ENCODE measurements around the gene NFASC. TPM values are rescaled to one million over a fixed set of nuclear protein-coding genes. Genes with fewer than 3 reads are reported as not detected.

Gene NFASC
- total RNA-seq, 5 donors from 2014 or later (not counting 1 experiment from before 2014, with no cell fraction given) = 0.13 to 0.35 (median 0.19) TPM; not detected in 2

DNA sequence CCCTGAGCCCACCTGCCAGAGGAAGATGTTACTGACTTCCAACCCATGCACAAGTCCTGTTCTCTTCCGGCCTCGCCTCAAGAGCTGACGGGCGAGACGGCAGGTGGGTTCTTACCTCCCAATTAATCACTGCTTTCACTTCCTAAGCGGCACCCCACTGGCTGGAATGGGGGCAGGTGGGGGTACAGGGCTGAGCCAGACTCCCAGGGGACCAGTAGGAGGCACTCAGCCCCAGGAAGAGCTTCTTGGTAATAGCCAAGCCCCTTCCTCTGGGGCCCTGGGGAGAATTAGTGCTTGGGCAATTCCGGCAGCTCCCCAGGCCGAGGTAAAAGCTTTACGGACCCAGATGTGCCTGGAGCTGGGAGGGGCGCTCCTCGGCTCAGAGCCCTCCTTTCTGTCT is 182.0 kb downstream of the NFASC start:
- H3K36me3 Mint-ChIP-seq = no peaks in the 10 kb centered on the region
- H3K4me3 Mint-ChIP-seq = no peak overlapping the region
- Histone ChIP-seq H3K9me3 (no peaks in the 10 kb centered on the region), H3K4me1 (ENCODE audit: control insufficient read depth in 1 of 2, extremely low read depth in 1 of 2, insufficient read depth in 2 of 2, low read length in 2 of 2) (no peaks in the 10 kb centered on the region), H3K27ac (ENCODE audit: low read length) (no peak overlapping the region), H3K4me3 (ENCODE audit: control insufficient read depth in 1 of 2, extremely low read depth in 1 of 2, low read length in 1 of 2) (no peak overlapping the region), H3K36me3 (ENCODE audit: control insufficient read depth in 2 of 2, extremely low read depth in 1 of 2, insufficient read depth in 1 of 2, low read length in 1 of 2) (no peaks in the 10 kb centered on the region), H3K27me3 (replicated peaks in 1 of 2; ENCODE audit: control insufficient read depth in 2 of 2, extremely low read depth in 1 of 2, insufficient read depth in 2 of 2, low read length in 1 of 2) (peaks cover 0 to 34% of the 10 kb centered on the region in 2 experiments)
- 91% methylated on average over 5 of the region's 11 CpGs for WGBS (ENCODE audit: insufficient coverage)
- no peak overlapping the region for H3K27ac Mint-ChIP-seq
- ChIA-PET POLR2A (no interaction called here), CTCF (no interaction called here)
- no peaks in the 10 kb centered on the region for H3K9me3 Mint-ChIP-seq
- no peaks in the 10 kb centered on the region for H3K4me1 Mint-ChIP-seq
- ATAC-seq (replicated peaks in 1 of 4) (no peak), DNase-seq (no peak)
- H3K27me3 Mint-ChIP-seq = peaks cover 8 to 14% of the 10 kb centered on the region in 2 donors

DNA sequence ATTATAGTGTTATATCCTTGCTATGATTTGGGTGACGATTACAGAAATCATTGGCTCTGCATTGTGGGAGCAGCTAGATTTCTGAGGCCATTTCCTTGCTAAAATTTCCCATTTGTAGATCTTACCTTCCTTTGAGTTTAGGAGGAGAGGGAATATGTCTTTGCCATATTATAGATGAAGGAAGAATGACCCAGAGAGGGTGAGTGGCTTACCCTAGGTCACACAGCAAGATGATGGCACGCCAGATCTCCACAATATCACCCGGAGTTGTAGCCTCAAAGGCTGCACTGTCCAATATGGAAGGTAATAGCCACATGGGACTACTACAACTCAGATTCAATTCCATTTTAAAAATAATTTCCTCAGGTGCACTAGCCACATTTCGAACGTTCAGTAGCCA is 182.6 kb downstream of the NFASC start:
- H3K4me1 ChIP-seq (ENCODE audit: control insufficient read depth in 1 of 2, extremely low read depth in 1 of 2, insufficient read depth in 2 of 2, low read length in 2 of 2) = no peaks in the 10 kb centered on the region
- H3K36me3 ChIP-seq (ENCODE audit: control insufficient read depth in 2 of 2, extremely low read depth in 1 of 2, insufficient read depth in 1 of 2, low read length in 1 of 2) = no peaks in the 10 kb centered on the region
- peaks cover 0 to 29% of the 10 kb centered on the region in 2 experiments for H3K27me3 ChIP-seq (replicated peaks in 1 of 2; ENCODE audit: control insufficient read depth in 2 of 2, extremely low read depth in 1 of 2, insufficient read depth in 2 of 2, low read length in 1 of 2)
- POLR2A ChIA-PET = no interaction called here
- CTCF ChIA-PET = no interaction called here
- H3K4me3 Mint-ChIP-seq = no peak overlapping the region
- H3K4me1 Mint-ChIP-seq = no peaks in the 10 kb centered on the region
- no peaks in the 10 kb centered on the region for H3K9me3 Mint-ChIP-seq
- no peaks in the 10 kb centered on the region for H3K36me3 Mint-ChIP-seq
- no peak overlapping the region for H3K27ac Mint-ChIP-seq
- H3K4me3 ChIP-seq (ENCODE audit: control insufficient read depth in 1 of 2, extremely low read depth in 1 of 2, low read length in 1 of 2) = no peak overlapping the region
- WGBS (ENCODE audit: insufficient coverage) = 77% methylated on average over 4 of the region's 5 CpGs
- DNase-seq (no peak), ATAC-seq (replicated peaks in 1 of 4) (no peak)
- no peak overlapping the region for H3K27ac ChIP-seq (ENCODE audit: low read length)
- H3K27me3 Mint-ChIP-seq = peaks cover 8 to 13% of the 10 kb centered on the region in 2 donors
- H3K9me3 ChIP-seq = no peaks in the 10 kb centered on the region

DNA sequence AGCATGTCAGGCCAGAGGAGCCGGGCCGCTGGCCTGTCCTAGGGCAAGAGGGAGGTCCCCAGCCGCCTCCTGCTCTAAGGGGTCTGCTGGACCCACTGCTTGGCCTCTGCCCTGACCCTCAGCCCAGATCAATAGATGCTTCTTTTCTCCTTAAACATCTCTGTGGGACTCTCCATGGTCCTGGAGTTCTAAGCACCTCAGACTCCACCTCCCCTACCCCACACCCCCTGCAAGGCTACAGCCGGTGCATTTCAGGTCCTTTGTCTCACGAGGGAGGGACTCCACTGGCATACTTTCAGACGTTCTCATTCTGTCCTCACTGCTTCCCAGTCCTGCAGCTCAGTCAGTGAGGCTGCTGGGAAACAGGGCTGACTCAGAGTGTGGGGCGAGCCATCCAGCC is 183.4 kb downstream of the NFASC start:
- H3K4me1 ChIP-seq (ENCODE audit: control insufficient read depth in 1 of 2, extremely low read depth in 1 of 2, insufficient read depth in 2 of 2, low read length in 2 of 2) = no peaks in the 10 kb centered on the region
- no peaks in the 10 kb centered on the region for H3K9me3 Mint-ChIP-seq
- H3K4me3 Mint-ChIP-seq = no peak overlapping the region
- H3K27me3 Mint-ChIP-seq = peaks cover 8 to 10% of the 10 kb centered on the region in 2 donors
- DNase-seq = no peak
- H3K27ac ChIP-seq (ENCODE audit: low read length) = no peak overlapping the region
- H3K36me3 Mint-ChIP-seq = no peaks in the 10 kb centered on the region
- no peak overlapping the region for H3K4me3 ChIP-seq (ENCODE audit: control insufficient read depth in 1 of 2, extremely low read depth in 1 of 2, low read length in 1 of 2)
- no peaks in the 10 kb centered on the region for H3K4me1 Mint-ChIP-seq
- WGBS (ENCODE audit: insufficient coverage) = 80% methylated on average over 6 of the region's 7 CpGs
- no peaks in the 10 kb centered on the region for H3K36me3 ChIP-seq (ENCODE audit: control insufficient read depth in 2 of 2, extremely low read depth in 1 of 2, insufficient read depth in 1 of 2, low read length in 1 of 2)
- H3K27ac Mint-ChIP-seq = no peak overlapping the region
- ChIA-PET CTCF (no interaction called here), POLR2A (no interaction called here)
- no peak for ATAC-seq (replicated peaks in 1 of 4)
- H3K27me3 ChIP-seq (replicated peaks in 1 of 2; ENCODE audit: control insufficient read depth in 2 of 2, extremely low read depth in 1 of 2, insufficient read depth in 2 of 2, low read length in 1 of 2) = peaks cover 0 to 23% of the 10 kb centered on the region in 2 experiments
- no peaks in the 10 kb centered on the region for H3K9me3 ChIP-seq

DNA sequence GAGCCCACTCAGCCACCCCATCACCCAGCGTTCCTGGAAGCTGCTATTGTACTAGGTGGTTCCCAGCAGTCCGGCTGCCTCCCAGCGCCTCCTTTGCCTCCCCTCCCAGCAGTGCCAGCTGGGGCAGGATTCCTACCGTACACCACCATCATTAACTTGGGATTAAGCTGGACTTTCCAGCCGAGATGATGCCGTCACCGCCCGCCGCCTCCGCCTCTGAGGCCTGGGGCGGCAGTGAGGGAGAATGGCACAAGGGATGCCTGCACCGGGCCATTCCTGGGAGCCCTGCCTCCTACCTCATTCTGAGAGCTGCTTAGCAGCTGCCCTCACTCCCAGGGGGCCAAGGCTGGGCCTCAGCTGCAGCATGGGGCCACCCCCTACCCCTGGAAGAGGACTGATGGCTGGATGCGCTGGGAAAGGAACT is 185.5 kb downstream of the NFASC start:
- ChIA-PET CTCF (interaction anchor here in 1 of 2 donors (0.5 kb wide), 1 partner anchor 845 kb away, joined by 3 read pairs; no protein-coding TSS in a partner anchor), POLR2A (no interaction called here)
- WGBS (ENCODE audit: insufficient coverage) = 92% methylated on average over 6 of the region's 13 CpGs
- Mint-ChIP-seq H3K36me3 (no peaks in the 10 kb centered on the region), H3K4me3 (no peak overlapping the region), H3K27ac (no peak overlapping the region), H3K27me3 (peaks cover 8% of the 10 kb centered on the region in 2 donors), H3K4me1 (no peaks in the 10 kb centered on the region), H3K9me3 (no peaks in the 10 kb centered on the region)
- Histone ChIP-seq H3K27ac (ENCODE audit: low read length) (no peak overlapping the region), H3K4me1 (ENCODE audit: control insufficient read depth in 1 of 2, extremely low read depth in 1 of 2, insufficient read depth in 2 of 2, low read length in 2 of 2) (peaks cover 0 to under 1% of the 10 kb centered on the region in 2 experiments), H3K36me3 (ENCODE audit: control insufficient read depth in 2 of 2, extremely low read depth in 1 of 2, insufficient read depth in 1 of 2, low read length in 1 of 2) (no peaks in the 10 kb centered on the region), H3K4me3 (ENCODE audit: control insufficient read depth in 1 of 2, extremely low read depth in 1 of 2, low read length in 1 of 2) (no peak overlapping the region), H3K9me3 (no peaks in the 10 kb centered on the region), H3K27me3 (replicated peaks in 1 of 2; ENCODE audit: control insufficient read depth in 2 of 2, extremely low read depth in 1 of 2, insufficient read depth in 2 of 2, low read length in 1 of 2) (peaks cover 0 to 18% of the 10 kb centered on the region in 2 experiments)
- no peak for ATAC-seq (replicated peaks in 1 of 4)
- no peak for DNase-seq

DNA sequence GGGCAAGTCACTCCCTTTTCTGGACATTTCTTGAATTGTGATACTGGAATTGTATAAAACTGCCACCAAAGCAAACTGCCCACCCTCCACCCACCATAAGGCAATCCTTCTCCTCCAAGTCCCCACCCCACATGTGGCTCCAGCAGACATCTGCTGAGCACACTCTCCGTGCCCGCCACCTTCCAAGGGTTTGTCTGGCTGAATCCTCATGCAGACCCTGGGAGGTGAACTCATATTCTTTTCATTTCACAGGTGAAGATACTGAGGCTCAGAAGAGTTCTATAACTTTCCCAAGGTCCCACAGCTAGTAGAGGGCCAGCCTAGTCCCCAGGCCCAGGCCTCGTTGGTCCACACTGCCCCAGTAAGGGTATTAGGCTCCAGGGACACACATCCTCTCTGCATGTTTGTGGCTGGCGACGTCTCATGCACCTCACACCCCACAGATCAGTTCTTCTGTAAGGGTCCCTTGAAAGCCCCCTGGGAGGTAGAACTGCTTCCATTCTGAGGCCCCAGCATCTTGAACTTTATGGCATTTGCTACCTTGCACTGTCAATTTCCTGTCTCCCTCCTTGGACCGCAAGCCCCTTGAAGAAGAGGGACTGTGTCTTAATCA is 186.4 kb downstream of the NFASC start:
- Histone ChIP-seq H3K4me1 (ENCODE audit: control insufficient read depth in 1 of 2, extremely low read depth in 1 of 2, insufficient read depth in 2 of 2, low read length in 2 of 2) (peaks cover 0 to 7% of the 10 kb centered on the region in 2 experiments), H3K9me3 (no peaks in the 10 kb centered on the region), H3K27me3 (replicated peaks in 1 of 2; ENCODE audit: control insufficient read depth in 2 of 2, extremely low read depth in 1 of 2, insufficient read depth in 2 of 2, low read length in 1 of 2) (peaks cover 0 to 15% of the 10 kb centered on the region in 2 experiments), H3K36me3 (ENCODE audit: control insufficient read depth in 2 of 2, extremely low read depth in 1 of 2, insufficient read depth in 1 of 2, low read length in 1 of 2) (no peaks in the 10 kb centered on the region), H3K27ac (ENCODE audit: low read length) (no peak overlapping the region), H3K4me3 (ENCODE audit: control insufficient read depth in 1 of 2, extremely low read depth in 1 of 2, low read length in 1 of 2) (no peak overlapping the region)
- H3K27me3 Mint-ChIP-seq = peaks cover 6 to 8% of the 10 kb centered on the region in 2 donors
- H3K4me1 Mint-ChIP-seq = no peaks in the 10 kb centered on the region
- H3K36me3 Mint-ChIP-seq = no peaks in the 10 kb centered on the region
- ChIA-PET CTCF (no interaction called here), POLR2A (no interaction called here)
- DNase-seq (no peak), ATAC-seq (replicated peaks in 1 of 4) (no peak)
- WGBS (ENCODE audit: insufficient coverage) = 73% methylated on average over 3 of the region's 6 CpGs
- no peak overlapping the region for H3K27ac Mint-ChIP-seq
- H3K9me3 Mint-ChIP-seq = no peaks in the 10 kb centered on the region
- H3K4me3 Mint-ChIP-seq = no peak overlapping the region

DNA sequence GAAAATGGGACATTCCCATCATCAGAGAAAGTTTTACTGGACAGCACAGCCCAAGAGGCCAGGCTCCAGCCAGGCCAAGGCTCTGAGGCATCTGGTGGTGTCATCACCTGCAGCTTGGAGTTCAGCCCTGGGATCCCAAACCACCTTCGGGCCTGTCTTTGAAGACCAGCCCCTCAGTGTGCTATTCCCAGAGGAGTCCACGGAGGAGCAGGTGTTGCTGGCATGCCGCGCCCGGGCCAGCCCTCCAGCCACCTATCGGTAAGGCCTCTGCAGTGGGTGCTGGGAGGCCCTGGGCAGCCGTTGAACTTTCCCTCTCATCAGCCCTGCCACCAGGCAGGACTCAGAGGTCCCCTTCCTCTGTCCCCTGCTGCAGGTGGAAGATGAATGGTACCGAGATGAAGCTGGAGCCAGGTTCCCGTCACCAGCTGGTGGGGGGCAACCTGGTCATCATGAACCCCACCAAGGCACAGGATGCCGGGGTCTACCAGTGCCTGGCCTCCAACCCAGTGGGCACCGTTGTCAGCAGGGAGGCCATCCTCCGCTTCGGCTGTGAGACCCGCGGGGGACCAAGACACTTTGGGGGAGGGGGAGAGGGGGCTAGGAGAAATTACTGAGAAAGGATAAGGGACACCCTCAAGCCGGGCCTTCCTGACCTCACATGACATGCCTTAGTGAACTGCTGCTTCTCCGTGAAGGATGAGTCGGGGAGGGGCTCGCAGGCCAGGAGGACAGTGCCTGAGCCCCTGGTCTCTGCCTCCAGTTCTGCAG is 187.3 kb downstream of the NFASC start:
- ChIA-PET POLR2A (no interaction called here), CTCF (no interaction called here)
- Histone ChIP-seq H3K4me1 (ENCODE audit: control insufficient read depth in 1 of 2, extremely low read depth in 1 of 2, insufficient read depth in 2 of 2, low read length in 2 of 2) (peaks cover 0 to 7% of the 10 kb centered on the region in 2 experiments), H3K36me3 (ENCODE audit: control insufficient read depth in 2 of 2, extremely low read depth in 1 of 2, insufficient read depth in 1 of 2, low read length in 1 of 2) (no peaks in the 10 kb centered on the region), H3K27ac (ENCODE audit: low read length) (no peak overlapping the region), H3K27me3 (replicated peaks in 1 of 2; ENCODE audit: control insufficient read depth in 2 of 2, extremely low read depth in 1 of 2, insufficient read depth in 2 of 2, low read length in 1 of 2) (peaks cover 0 to 10% of the 10 kb centered on the region in 2 experiments), H3K4me3 (ENCODE audit: control insufficient read depth in 1 of 2, extremely low read depth in 1 of 2, low read length in 1 of 2) (no peak overlapping the region), H3K9me3 (no peaks in the 10 kb centered on the region)
- H3K4me3 Mint-ChIP-seq = no peak overlapping the region
- DNase-seq (no peak), ATAC-seq (replicated peaks in 1 of 4) (no peak)
- H3K4me1 Mint-ChIP-seq = no peaks in the 10 kb centered on the region
- H3K27me3 Mint-ChIP-seq = peaks cover 6 to 7% of the 10 kb centered on the region in 2 donors
- H3K27ac Mint-ChIP-seq = no peak overlapping the region
- H3K36me3 Mint-ChIP-seq = no peaks in the 10 kb centered on the region
- WGBS (ENCODE audit: insufficient coverage) = 89% methylated on average over 18 of the region's 19 CpGs
- no peaks in the 10 kb centered on the region for H3K9me3 Mint-ChIP-seq
